Measurements from ENCODE around the gene ANKRD24. TPM values are rescaled to one million over a fixed set of nuclear protein-coding genes. Genes with fewer than 3 reads are reported as not detected.
"Not testable (repeated sequence)": the region's sequence is repeated elsewhere in the genome, so short reads cannot be mapped to it uniquely, and the experiment has no call there.

The ANKRD24 gene
- total RNA-seq, 1 donor, result 0.10 TPM

DNA sequence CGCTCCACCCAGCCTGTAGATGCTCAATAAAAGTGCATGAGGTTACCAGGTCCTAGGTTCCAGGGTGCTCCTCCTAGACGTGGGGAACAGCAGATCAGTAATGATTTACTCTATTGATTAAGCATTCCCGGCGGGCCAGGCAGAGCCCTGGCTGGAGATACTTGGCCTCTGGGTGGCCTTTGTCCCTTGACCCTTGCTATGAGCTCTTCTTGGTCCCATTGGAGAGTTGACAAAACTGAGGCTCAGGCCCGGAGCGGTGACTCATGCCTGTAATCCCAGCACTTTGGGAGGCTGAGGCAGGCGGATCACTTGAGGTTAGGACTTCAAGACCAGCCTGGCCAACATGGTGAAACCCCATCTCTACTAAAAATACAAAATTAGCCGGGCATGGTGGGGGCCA lies 24.5 kb upstream of the ANKRD24 start:
- not testable (repeated sequence) for H3K9me3 ChIP-seq (ENCODE audit: low read depth, low read length); H3K27me3 ChIP-seq (ENCODE audit: insufficient read depth, low read length); H3K4me1 ChIP-seq (ENCODE audit: insufficient read depth, low read length); H3K4me3 ChIP-seq (ENCODE audit: low read length)

DNA sequence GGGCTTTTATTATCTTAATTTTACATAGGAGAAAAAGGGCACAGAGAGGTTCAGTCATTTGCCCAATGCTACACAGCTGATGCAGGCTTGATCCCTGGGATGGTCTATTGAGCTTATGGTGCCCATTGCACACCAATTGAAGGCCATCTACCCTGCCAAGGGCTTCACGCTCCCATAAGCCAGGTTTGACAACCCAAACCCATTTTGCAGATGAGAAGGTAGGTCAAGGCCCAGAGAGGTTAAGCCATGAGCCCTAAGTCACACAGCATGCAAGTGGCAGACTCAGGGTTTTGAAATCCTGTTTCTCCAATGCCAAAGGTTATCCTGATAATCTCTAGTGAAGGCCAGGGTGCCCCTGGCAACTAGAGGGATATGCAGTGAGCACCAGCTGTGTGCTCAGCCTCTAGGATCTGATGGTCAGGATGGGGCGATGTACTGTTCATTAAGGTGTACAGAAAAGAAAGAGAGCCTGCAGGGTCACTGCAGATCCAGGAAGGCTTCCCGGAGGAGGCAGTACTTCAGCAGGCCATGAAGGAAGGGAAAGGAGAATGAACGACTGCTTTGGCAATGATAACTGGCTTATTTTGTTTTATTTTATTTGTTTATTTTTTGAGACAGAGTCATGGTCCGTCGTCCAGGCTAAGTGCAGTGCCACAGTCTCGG lies 20.9 kb upstream of the ANKRD24 start:
- H3K9me3 ChIP-seq (ENCODE audit: low read depth, low read length), result no peaks in the 10 kb centered on the region
- H3K27me3 ChIP-seq (ENCODE audit: insufficient read depth, low read length), result no peaks in the 10 kb centered on the region
- H3K4me1 ChIP-seq (ENCODE audit: insufficient read depth, low read length), result no peaks in the 10 kb centered on the region
- no peak overlapping the region for H3K4me3 ChIP-seq (ENCODE audit: low read length)

DNA sequence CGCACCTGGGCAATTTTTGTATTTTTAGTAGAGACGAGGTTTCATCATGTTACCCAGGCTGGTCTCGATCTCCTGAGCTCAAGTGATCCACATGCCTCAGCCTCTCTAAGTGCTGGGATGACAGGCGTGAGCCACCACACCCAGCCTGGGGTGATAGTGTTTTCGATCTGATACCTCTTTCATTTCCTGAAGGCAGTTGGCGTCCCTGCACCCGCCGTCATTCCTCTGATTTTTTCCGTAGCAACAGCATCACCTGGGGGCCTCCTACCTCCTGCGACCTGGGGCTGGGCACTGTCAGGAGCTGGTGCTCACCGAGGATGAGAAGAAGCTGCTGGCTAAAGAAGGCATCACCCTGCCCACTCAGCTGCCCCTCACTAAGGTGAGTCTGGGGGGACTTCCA lies 18.2 kb upstream of the ANKRD24 start:
- Histone ChIP-seq H3K9me3 (ENCODE audit: low read depth, low read length) (no peaks in the 10 kb centered on the region), H3K27me3 (ENCODE audit: insufficient read depth, low read length) (no peaks in the 10 kb centered on the region), H3K4me1 (ENCODE audit: insufficient read depth, low read length) (no peaks in the 10 kb centered on the region)

DNA sequence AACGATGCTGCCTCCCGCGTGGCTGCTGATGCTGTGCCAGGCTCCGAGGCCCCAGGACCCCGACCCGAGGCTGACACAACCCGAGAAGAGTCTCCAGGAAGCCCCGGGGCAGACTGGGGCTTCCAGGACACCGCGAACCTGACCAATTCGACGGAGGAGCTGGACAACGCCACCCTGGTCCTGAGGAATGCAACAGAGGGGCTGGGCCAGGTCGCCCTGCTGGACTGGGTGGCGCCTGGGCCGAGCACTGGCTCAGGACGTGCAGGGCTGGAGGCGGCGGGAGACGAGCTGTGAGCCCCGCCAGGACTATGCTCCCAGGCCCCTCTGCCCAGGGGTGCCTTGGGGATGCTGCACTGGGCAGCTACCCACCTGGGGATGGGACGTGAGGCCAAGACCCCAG lies 10.8 kb upstream of the ANKRD24 start:
- Histone ChIP-seq H3K27me3 (ENCODE audit: insufficient read depth, low read length) (no peaks in the 10 kb centered on the region), H3K4me3 (ENCODE audit: low read length) (no peak overlapping the region), H3K9me3 (ENCODE audit: low read depth, low read length) (no peaks in the 10 kb centered on the region), H3K4me1 (ENCODE audit: insufficient read depth, low read length) (no peaks in the 10 kb centered on the region)

More for the DNA sequence above, 18.2 kb upstream of the ANKRD24 start:
- H3K4me3 ChIP-seq (ENCODE audit: low read length), result no peak overlapping the region

DNA sequence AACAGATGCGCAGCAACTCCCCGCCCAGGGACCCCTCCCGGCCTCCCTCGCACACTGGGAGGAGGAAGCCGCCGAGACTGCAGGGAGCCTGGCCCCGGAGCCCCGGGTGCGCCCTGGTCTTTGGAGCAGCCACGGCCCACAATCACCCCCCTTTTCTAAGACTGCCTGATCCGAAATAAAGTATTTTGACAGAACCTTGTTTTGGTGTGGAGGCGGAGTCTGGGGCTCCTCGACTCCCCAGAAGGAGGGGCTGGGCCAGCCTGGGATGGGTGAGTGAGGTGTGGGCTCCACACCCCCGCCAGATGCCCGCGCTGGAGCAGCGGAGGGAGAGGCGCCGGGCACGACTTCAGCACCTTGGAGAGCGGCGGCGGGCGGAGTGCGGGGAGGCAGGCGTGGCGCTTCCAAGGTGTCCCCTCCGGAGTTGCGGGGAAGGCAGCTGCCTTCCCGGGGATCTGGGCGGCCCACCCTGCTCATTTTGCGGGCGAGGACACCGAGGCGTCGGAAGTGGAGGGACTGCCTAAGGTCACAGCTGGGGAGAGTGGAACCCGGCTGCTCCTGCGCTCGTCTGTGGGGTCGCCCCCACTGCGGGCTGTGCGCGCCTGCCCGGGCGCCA lies 9.5 kb upstream of the ANKRD24 start:
- no peaks in the 10 kb centered on the region for H3K27me3 ChIP-seq (ENCODE audit: insufficient read depth, low read length)
- no peaks in the 10 kb centered on the region for H3K9me3 ChIP-seq (ENCODE audit: low read depth, low read length)
- no peak overlapping the region for H3K4me3 ChIP-seq (ENCODE audit: low read length)
- H3K4me1 ChIP-seq (ENCODE audit: insufficient read depth, low read length), result no peaks in the 10 kb centered on the region

DNA sequence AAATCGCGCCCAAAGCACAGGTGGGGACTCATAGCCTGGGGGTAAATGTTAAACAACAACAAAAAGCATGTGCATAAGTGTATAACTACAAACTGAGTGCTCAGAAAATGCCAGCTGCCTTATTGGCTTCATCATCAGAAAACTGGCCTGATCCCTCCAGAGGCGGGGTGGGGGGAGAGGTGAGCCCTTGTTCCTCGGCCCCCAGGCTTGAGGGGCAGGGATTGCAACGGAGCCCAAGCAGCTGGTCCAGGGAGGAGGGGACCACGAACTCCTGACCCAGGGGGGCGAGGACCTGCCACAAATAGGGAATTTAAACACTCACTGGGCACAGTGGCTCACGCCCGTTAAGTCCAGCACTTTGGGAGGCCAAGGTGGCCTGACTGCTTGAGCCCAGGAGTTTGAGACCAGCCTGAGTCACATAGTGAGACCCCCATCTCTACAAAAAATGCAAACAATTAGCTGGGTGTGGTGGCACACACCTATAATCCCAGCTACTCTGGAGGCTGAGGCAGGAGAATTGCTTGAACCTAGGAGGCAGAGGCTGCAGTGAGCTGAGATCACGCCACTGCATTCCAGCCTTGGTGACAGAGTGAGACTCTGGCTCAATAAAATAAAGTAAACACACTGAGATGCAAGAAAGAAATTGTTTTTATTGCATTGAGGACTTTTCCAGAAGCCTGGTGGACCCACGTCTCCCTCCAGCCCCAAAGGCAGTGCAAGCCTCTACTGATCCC lies 8.8 kb upstream of the ANKRD24 start:
- Histone ChIP-seq H3K27me3 (ENCODE audit: insufficient read depth, low read length) (no peaks in the 10 kb centered on the region), H3K4me1 (ENCODE audit: insufficient read depth, low read length) (no peaks in the 10 kb centered on the region), H3K4me3 (ENCODE audit: low read length) (no peak overlapping the region)

DNA sequence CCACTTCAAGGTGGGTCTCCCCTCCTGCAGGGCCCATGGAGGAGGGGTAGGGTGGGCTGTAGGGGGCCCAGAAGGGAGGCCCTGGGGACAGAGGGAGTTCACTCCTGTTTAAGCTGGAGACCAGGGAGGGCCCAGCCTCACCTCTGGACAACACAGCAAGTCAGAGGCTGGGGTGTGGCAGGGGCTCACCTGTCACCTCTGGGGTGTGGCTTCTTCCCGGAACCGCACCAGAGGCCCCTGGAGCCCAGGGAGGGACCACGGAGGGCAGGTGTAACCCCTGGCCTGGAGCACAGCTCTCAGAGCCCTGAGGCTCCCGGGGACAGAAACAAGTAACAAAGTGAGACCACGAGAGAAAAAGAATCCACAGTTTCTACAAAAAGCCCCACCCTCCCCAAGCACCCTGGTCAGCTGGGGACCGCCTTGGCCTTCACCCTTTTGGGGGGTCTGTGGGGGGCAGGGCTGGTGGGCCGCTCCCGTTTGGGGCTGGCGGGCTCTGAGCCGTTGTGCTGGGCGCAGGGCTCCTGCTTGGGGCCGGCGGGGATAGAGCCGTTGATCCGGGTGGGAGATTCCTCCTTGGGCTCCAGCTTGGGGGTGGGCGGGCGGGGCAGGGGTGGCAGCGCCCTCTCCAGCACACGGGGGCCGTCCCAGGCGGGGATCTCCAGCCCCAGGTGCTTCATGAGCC lies 8.1 kb upstream of the ANKRD24 start:
- Histone ChIP-seq H3K27me3 (ENCODE audit: insufficient read depth, low read length) (no peaks in the 10 kb centered on the region), H3K4me1 (ENCODE audit: insufficient read depth, low read length) (no peaks in the 10 kb centered on the region), H3K9me3 (ENCODE audit: low read depth, low read length) (no peaks in the 10 kb centered on the region), H3K4me3 (ENCODE audit: low read length) (no peak overlapping the region)

More for the DNA sequence above, 8.8 kb upstream of the ANKRD24 start:
- H3K9me3 ChIP-seq (ENCODE audit: low read depth, low read length), result no peaks in the 10 kb centered on the region

DNA sequence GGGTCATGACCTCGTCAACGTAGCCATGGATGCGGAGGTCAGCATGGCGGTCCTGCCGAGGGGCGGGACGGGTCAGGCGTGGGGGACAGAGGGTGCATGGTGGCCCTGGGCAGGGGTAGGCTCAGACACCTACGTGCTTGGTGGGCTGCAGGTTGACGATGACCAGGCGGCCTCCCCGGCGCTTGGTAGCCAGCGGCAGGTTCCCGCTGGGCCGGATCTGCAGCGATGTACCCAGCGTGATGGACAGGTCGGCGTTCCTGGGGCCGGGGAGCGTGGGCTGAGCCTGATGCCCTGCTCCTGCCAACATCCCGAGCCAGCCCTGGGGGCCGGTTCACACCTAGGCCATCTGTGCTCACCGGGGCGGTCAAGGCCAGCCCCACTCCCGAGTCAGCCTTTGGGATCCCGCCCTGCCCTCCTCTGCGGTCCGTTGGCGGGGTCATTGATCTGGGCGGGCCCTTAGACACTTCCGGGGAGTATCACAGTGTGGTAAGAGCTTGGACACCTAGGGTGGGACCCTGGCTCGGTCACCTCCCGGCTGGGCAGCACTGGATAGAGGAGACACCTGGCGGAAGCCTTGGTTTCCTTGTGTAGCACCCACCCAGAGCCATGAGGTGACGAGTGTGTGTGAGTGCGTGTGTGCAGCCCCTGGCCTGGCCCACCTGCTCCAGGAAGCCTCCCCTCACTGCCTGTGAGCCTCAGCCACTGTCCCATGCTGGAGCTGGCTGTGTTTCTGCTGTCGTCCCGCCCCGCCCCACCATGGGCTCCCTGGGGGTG lies 7.4 kb upstream of the ANKRD24 start:
- H3K27me3 ChIP-seq (ENCODE audit: insufficient read depth, low read length), result no peaks in the 10 kb centered on the region
- H3K9me3 ChIP-seq (ENCODE audit: low read depth, low read length), result no peaks in the 10 kb centered on the region
- no peaks in the 10 kb centered on the region for H3K4me1 ChIP-seq (ENCODE audit: insufficient read depth, low read length)
- H3K4me3 ChIP-seq (ENCODE audit: low read length), result no peak overlapping the region

DNA sequence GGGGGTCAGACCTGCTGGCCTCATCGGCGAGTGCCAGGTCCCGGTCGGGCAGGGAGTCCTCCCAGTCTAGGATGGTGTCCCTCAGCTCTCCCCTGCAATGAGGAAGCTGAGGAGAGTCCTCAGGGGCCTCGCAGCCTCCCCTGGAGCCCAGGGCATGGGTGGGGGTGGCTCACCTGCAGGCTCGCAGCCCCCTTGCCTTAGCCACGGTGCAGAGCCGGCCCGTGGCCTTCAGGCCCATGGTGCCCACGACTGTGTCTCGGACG lies 6.9 kb upstream of the ANKRD24 start:
- Histone ChIP-seq H3K9me3 (ENCODE audit: low read depth, low read length) (no peaks in the 10 kb centered on the region), H3K4me1 (ENCODE audit: insufficient read depth, low read length) (peaks cover 5% of the 10 kb centered on the region), H3K27me3 (ENCODE audit: insufficient read depth, low read length) (no peaks in the 10 kb centered on the region), H3K4me3 (ENCODE audit: low read length) (no peak overlapping the region)

DNA sequence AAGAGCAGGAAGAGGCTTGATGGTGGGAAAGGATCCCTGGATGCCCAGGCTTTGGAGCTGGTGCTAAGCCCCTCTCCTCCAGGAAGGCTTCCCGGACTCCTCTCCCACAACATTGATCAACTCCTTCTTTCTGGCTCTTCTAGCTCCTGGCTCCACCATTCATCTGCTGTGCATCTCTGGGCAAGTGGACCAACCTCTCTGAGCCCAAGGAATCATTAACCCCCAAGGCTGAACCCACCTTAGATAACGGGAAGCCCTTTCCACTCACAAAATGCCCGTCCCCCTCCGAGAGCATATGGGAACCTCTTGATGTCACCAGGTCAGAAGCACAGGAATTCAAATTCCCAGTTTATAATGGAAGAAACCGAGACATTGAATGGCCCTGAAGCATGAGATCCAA lies 5.3 kb upstream of the ANKRD24 start:
- no peaks in the 10 kb centered on the region for H3K27me3 ChIP-seq (ENCODE audit: insufficient read depth, low read length)
- H3K4me3 ChIP-seq (ENCODE audit: low read length), result no peak overlapping the region
- H3K4me1 ChIP-seq (ENCODE audit: insufficient read depth, low read length), result peaks cover 20% of the 10 kb centered on the region
- no peaks in the 10 kb centered on the region for H3K9me3 ChIP-seq (ENCODE audit: low read depth, low read length)

DNA sequence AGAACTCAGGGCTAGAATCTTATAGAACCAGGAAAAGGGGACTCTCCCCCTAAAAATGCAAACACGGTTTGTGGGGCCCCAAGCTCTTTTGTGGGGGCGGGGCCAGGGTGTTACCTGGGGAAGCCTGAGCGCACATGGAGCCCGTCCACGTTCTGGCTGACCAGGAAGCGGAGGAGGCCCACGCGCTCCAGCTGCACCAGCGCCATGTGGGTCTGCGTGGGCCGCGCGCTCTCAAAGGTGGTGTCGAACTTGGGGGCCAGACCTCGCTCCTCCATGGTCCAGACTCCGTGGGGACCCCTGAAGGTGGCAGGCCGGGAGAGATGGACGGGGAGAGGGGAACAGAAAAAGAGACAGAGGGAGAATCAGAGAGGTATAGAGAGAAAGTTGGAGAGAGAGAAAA lies 3.5 kb upstream of the ANKRD24 start:
- Histone ChIP-seq H3K4me3 (ENCODE audit: low read length) (no peak overlapping the region), H3K4me1 (ENCODE audit: insufficient read depth, low read length) (peaks cover 29% of the 10 kb centered on the region), H3K9me3 (ENCODE audit: low read depth, low read length) (no peaks in the 10 kb centered on the region), H3K27me3 (ENCODE audit: insufficient read depth, low read length) (no peaks in the 10 kb centered on the region)

DNA sequence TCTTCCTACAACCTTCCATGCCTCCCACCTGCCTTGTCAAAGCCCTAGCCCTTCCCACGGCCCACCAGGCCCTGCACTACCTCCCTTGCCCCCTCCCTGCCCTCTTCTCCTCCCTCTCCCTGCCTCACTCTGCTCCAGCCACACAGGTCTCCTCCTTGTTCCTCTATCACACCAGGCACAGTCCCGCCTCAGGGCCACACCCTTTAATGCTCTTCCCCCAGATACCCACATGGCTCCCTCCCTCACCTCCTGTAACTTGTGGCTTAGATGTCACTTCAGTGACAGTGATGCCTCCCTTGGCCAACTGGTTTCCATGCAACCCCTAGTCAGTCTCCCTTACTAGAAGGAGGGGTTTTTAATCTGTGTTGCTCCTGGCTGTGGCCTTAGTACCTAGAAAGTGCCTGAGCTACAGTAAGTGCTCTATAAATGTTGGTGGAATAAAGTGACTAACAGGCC lies 1.4 kb upstream of the ANKRD24 start:
- no peaks in the 10 kb centered on the region for H3K9me3 ChIP-seq (ENCODE audit: low read depth, low read length)
- H3K4me1 ChIP-seq (ENCODE audit: insufficient read depth, low read length), result peaks cover 29% of the 10 kb centered on the region
- no peak overlapping the region for H3K4me3 ChIP-seq (ENCODE audit: low read length)
- no peaks in the 10 kb centered on the region for H3K27me3 ChIP-seq (ENCODE audit: insufficient read depth, low read length)

DNA sequence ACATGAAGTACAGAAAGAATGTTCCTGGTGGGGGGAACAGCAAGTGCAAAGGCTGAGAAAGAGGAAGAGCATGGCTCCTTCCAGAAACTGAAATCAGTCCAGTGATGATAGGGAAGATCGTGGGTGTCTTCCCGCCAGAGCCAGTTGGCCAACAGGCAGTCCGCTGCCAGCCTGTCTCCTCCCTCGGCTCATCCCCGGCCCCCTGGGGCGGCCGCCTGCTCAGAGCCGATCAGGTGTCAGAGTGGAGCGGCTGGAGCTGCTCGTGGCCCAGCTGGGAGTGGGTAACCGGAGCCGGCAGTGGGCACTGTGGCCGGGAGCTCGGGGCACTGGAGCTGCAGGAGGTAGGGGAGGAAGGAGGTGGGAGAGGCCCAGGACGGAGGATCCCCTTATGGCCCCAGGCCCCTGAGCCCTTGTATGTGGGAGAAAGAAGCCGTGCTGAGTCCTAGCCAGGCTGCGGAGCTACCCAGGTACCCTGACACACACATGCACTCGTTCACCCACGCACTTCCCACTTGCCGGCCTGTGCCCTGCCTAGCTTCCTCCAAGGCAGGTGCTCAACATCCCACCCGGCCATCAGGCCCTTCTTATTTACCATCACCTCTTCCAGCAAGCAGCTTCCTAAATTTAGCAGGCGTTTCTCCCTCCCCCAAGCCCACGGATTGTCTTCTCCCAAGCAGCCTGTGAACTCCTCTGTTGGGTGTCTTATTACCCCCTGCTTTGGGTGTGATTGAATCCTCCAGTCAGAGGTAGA lies 1.7 kb downstream of the ANKRD24 start:
- H3K9me3 ChIP-seq (ENCODE audit: low read depth, low read length), result no peaks in the 10 kb centered on the region
- H3K4me3 ChIP-seq (ENCODE audit: low read length), result no peak overlapping the region
- H3K27me3 ChIP-seq (ENCODE audit: insufficient read depth, low read length), result no peaks in the 10 kb centered on the region

DNA sequence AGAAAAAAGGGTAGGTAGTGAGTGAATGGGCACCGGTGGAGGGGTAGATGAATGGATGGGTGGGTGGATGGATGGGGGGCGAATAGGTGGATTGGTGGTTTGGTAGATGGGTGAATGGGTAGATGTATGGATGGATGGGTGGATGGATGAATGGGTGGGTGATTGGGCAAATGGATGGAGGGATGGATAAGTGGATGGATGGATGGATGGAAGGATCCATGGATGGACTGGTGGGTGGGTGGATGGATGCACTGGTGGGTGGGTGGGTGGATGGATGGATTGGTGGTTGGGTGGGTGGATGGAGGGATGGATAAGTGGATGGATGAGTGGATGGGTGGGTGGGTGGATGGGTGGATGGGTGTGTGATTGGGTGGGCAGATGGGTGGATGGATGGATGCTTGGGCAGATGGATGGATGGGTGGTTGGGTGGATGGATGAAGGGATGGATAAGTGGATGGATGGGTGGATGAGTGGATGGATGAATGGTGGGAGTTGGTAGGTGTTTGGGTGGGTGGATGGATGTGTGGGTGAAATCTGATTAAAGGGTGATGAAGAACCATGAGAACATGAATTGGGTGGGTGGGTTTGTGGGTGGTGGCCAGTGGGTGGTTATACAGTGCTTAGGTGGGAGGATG lies 2.3 kb downstream of the ANKRD24 start:
- H3K4me1 ChIP-seq (ENCODE audit: insufficient read depth, low read length), result peaks cover 29% of the 10 kb centered on the region

More for the DNA sequence above, 1.7 kb downstream of the ANKRD24 start:
- peaks cover 29% of the 10 kb centered on the region for H3K4me1 ChIP-seq (ENCODE audit: insufficient read depth, low read length)

More for the DNA sequence above, 2.3 kb downstream of the ANKRD24 start:
- H3K4me3 ChIP-seq (ENCODE audit: low read length), result no peak overlapping the region
- no peaks in the 10 kb centered on the region for H3K9me3 ChIP-seq (ENCODE audit: low read depth, low read length)
- H3K27me3 ChIP-seq (ENCODE audit: insufficient read depth, low read length), result no peaks in the 10 kb centered on the region
